ENCODE results near the gene SETD4. TPM values are rescaled to one million over a fixed set of nuclear protein-coding genes. Genes with fewer than 3 reads are reported as not detected.

SETD4 gene
- total RNA-seq, 1 experiment from 2014 or later, result 15.6 TPM

GRCh38 chr21:36069713-36070583, 9.6 kb upstream of the SETD4 start, which contains the start of gene CBR1:
CBR1 (plus strand) TSS chr21:36070024; CDS start chr21:36070116, 92 bp downstream.
- DNase-seq (ENCODE audit: low read depth, low spot score), result no peak
- peak; percentile 98 for ATAC-seq
- BruUV-seq (replicated peaks), result no TSS peak
- in situ Hi-C loops (cut with HindIII; ENCODE audit: low pct_unique_long_range_greater_than_20kb, low sequenced_read_pairs) (no loop called here), intact Hi-C loops (cut with micrococcal nuclease; ENCODE audit: unreplicated experiment) (no loop called here)
- Histone ChIP-seq H3K4me1 (ENCODE audit: control insufficient read depth, insufficient read depth, low read length) (no peaks in the 10 kb centered on the region), H3K27me3 (ENCODE audit: control insufficient read depth, insufficient read depth, low read length) (no peaks in the 10 kb centered on the region), H3K9me3 (ENCODE audit: control insufficient read depth, insufficient read depth, low read depth, low read length) (peaks cover 17% of the 10 kb centered on the region), H3K36me3 (ENCODE audit: control insufficient read depth, insufficient read depth, low read length) (no peaks in the 10 kb centered on the region), H3K27ac (ENCODE audit: low read length) (peak within 1 kb of the TSS; percentile 84), H3K4me3 (ENCODE audit: low read depth in 2 of 2, low read length in 2 of 2) (peak within 1 kb of the TSS; percentile 54 to 70)
- TF ChIP-seq CTCF (IDR thresholded peaks at IDR 0.05), result no peak
- peak; percentile 59 for TF ChIP-seq POLR2AphosphoS5 (IDR thresholded peaks at IDR 0.05; ENCODE audit: low read depth, low read length)
- peak; percentile 18; the same call in 1 of the 2 replicates for TF ChIP-seq TCF7L2 (IDR thresholded peaks at IDR 0.05; ENCODE audit: low read depth, low read length)
- no peak for TF ChIP-seq REST (IDR thresholded peaks at IDR 0.05; ENCODE audit: insufficient read depth in 1 of 2, low read depth in 2 of 2, low read length in 1 of 2)
- no peak for TF ChIP-seq SIN3A (IDR thresholded peaks at IDR 0.05; ENCODE audit: borderline replicate concordance, insufficient read depth, low read depth, low read length)
- CTCF ChIA-PET, result no interaction called here
- POLR2A ChIA-PET, result interaction anchor here (1.0 kb wide), 1 partner anchor 10 kb away, joined by 5 read pairs; no protein-coding TSS in a partner anchor

- Histone ChIP-seq H3K27me3 (ENCODE audit: control insufficient read depth, insufficient read depth, low read length) (no peaks in the 10 kb centered on the region), H3K4me1 (ENCODE audit: control insufficient read depth, insufficient read depth, low read length) (no peaks in the 10 kb centered on the region), H3K4me3 (ENCODE audit: low read depth in 2 of 2, low read length in 2 of 2) (no peak overlapping the region), H3K9me3 (ENCODE audit: control insufficient read depth, insufficient read depth, low read depth, low read length) (peaks cover 17% of the 10 kb centered on the region), H3K36me3 (ENCODE audit: control insufficient read depth, insufficient read depth, low read length) (no peaks in the 10 kb centered on the region), H3K27ac (ENCODE audit: low read length) (peak overlapping the region; percentile 84)
- POLR2A ChIA-PET, result no interaction called here
- no peak for TF ChIP-seq REST (IDR thresholded peaks at IDR 0.05; ENCODE audit: insufficient read depth in 1 of 2, low read depth in 2 of 2, low read length in 1 of 2)
- no peak for TF ChIP-seq SIN3A (IDR thresholded peaks at IDR 0.05; ENCODE audit: borderline replicate concordance, insufficient read depth, low read depth, low read length)
- TF ChIP-seq TCF7L2 (IDR thresholded peaks at IDR 0.05; ENCODE audit: low read depth, low read length), result no peak
- TF ChIP-seq CTCF (IDR thresholded peaks at IDR 0.05), result no peak
- TF ChIP-seq POLR2AphosphoS5 (IDR thresholded peaks at IDR 0.05; ENCODE audit: low read depth, low read length), result no peak
- BruUV-seq (replicated peaks), result no TSS peak
- ATAC-seq (no peak), DNase-seq (ENCODE audit: low read depth, low spot score) (no peak)
- CTCF ChIA-PET, result interaction anchor here (0.6 kb wide), 1 partner anchor 41 kb away, joined by 3 read pairs; no protein-coding TSS in a partner anchor
- intact Hi-C loops (cut with micrococcal nuclease; ENCODE audit: unreplicated experiment) (no loop called here), in situ Hi-C loops (cut with HindIII; ENCODE audit: low pct_unique_long_range_greater_than_20kb, low sequenced_read_pairs) (no loop called here)
Observed at GRCh38 chr21:36068748-36069398, 8.5 kb upstream of the SETD4 start.
